Ovary (tissue), 9 donors: ENCODE results near the gene GNG14. TPM values are rescaled to one million over a fixed set of nuclear protein-coding genes. Genes with fewer than 3 reads are reported as not detected.
"Not testable (repeated sequence)": the region's sequence is repeated elsewhere in the genome, so short reads cannot be mapped to it uniquely, and the experiment has no call there.

ENCODE experiments used
- DNase-seq, 5 donors: peaks; one replicate each; pipeline ENCODE4 v3.0.0-alpha.2; 2019 to 2020
- H3K27ac ChIP-seq, 2 donors: fragments of 200-600 bp; one replicate each; pipeline versions ENCODE4 v1.5.1 to v1.8.0; 2019 to 2022
- H3K27me3 ChIP-seq: fragments of 200-600 bp; one replicate; pipeline ENCODE4 v1.8.0; 2022
- H3K36me3 ChIP-seq: fragments of 200-600 bp; sonication (generic); one replicate; pipeline ENCODE4 v1.5.1; 2019
- H3K4me1 ChIP-seq: one replicate; pipeline ENCODE4 v1.8.1; 2013; ENCODE audit warnings: mild to moderate bottlenecking, moderate library complexity; ENCODE audit not compliant: insufficient read depth
- H3K4me3 ChIP-seq: fragments of 200-600 bp; sonication (generic); one replicate; pipeline ENCODE4 v1.5.1; 2017
- H3K9me3 ChIP-seq, 2 donors: fragments of 200-600 bp in 1 of 2; sonication (generic) in 1 of 2; one replicate each; pipeline versions ENCODE4 v1.5.1 to v1.8.1; 2013 to 2019; ENCODE audit warnings: mild to moderate bottlenecking in 1 of 2, moderate library complexity in 1 of 2
- CTCF ChIP-seq, 3 donors: fragments of 450-650 bp in 2 of 3; fragments of 200-600 bp in 1 of 3; IDR thresholded peaks; one replicate each; pipeline versions ENCODE4 v1.5.1 to v1.8.0; 2016 to 2022; ENCODE audit warnings: antibody characterized with exemption in 3 of 3, mild to moderate bottlenecking in 1 of 3
- EP300 ChIP-seq: sonication (generic); formaldehyde crosslinking; IDR thresholded peaks from one replicate; pipeline ENCODE4 v1.6.1; 2017; ENCODE audit warnings: antibody characterized with exemption
- POLR2A ChIP-seq: fragments of 450-650 bp; IDR thresholded peaks from one replicate; pipeline ENCODE4 v1.6.1; 2017; ENCODE audit warnings: antibody characterized with exemption, mild to moderate bottlenecking, moderate library complexity
- WGBS, 3 donors: extraction: QIAGEN DNeasy Blood & Tissue Kit in 1 of 3; methylation state at CpG; one replicate each; pipeline versions ENCODE4 v1.1.5 to v1.1.7; 2013 to 2017; 5-methylcytosine and 5-hydroxymethylcytosine counted together
- intact Hi-C, 4 donors: fragments of 100-400 bp; cut with DNase I; formaldehyde crosslinking; loops; one replicate each; pipeline versions ENCODE4 v1.11.0 to v1.15.1; 2022 to 2023
- polyA plus RNA-seq, 2 donors: library from polyadenylated mRNA; stranded (reverse); fragments of 200-250 nt in 1 of 2; fragments of 350-450 nt in 1 of 2; fragmentation: Illumina TruSeq in 1 of 2; extraction: RNeasy Lipid Tissue Mini Kit (QIAGEN cat#74804) in 1 of 2; gene quantifications; one replicate each; pipeline ENCODE4 v1.2.3, GENCODE V29; 2013 to 2014
- total RNA-seq, 7 donors: library from RNA; depleted of rRNA in 2 of 7; stranded (reverse); fragments of >200 nt in 2 of 7; fragmentation: NEBNext Ultra II Directional in 3 of 7; extraction: Animal tissue kit (Norgen Biotek cat#: 25700) in 3 of 7; gene quantifications; one replicate each; pipeline versions ENCODE4 v1.1.0 to v1.2.4, GENCODE V29; 2016 to 2023
- donor health status: DM: no; HTN: no; CAD: no; lungs with moderate emphysema.
- donor health status: DM: no; HTN: no; CAD: no.
- donor health status: Bipolar disorder and iron deficiency.
- donor health status: DM: yes; HTN: yes; CAD: no.
- donor health status: DM: no; HTN: no; CAD: no.
- donor health status: DM: yes; HTN: yes; CAD: no.

The GNG14 gene
- total and polyA plus RNA-seq, 9 donors, result not detected

- Histone ChIP-seq H3K27me3 (no peaks in the 10 kb centered on the region), H3K36me3 (no peaks in the 10 kb centered on the region), H3K4me3 (no peak overlapping the region), H3K4me1 (peaks cover 2% of the 10 kb centered on the region), H3K27ac (no peak overlapping the region), H3K9me3 (no peaks in the 10 kb centered on the region)
- WGBS, 3 donors, result 90 to 93% (median 93%) methylated on average over 10 of the region's 10 CpGs
- TF ChIP-seq CTCF (IDR thresholded peaks at IDR 0.05) (no peak), EP300 (no peak), POLR2A (no peak)
- intact Hi-C loops, result loop anchor here in 1 of 4 donors (10.0 kb wide), 1 partner anchor 101 kb away; no protein-coding TSS in a partner anchor
- DNase-seq, result peak in 1 of 5 donors; percentile 19
These were observed 12.4 kb upstream of the GNG14 start for GRCh38 chr19:12675399-12675798.

GRCh38 chr19:12675940-12676339 lies 11.9 kb upstream of the GNG14 start:
- Histone ChIP-seq H3K27ac (no peak overlapping the region), H3K36me3 (no peaks in the 10 kb centered on the region), H3K4me3 (no peak overlapping the region), H3K4me1 (no peaks in the 10 kb centered on the region), H3K9me3 (no peaks in the 10 kb centered on the region), H3K27me3 (no peaks in the 10 kb centered on the region)
- WGBS, 3 donors, result 80 to 83% (median 81%) methylated on average over 15 of the region's 15 CpGs
- intact Hi-C loops, result loop anchor here in 1 of 4 donors (10.0 kb wide), 1 partner anchor 101 kb away; no protein-coding TSS in a partner anchor
- TF ChIP-seq CTCF (IDR thresholded peaks at IDR 0.05) (no peak), EP300 (no peak)
- DNase-seq, result peak in 1 of 5 donors; percentile 26

GRCh38 chr19:12676384-12676792 lies 11.4 kb upstream of the GNG14 start:
- Histone ChIP-seq H3K36me3 (no peaks in the 10 kb centered on the region), H3K9me3 (no peaks in the 10 kb centered on the region), H3K27ac (no peak overlapping the region), H3K4me1 (no peaks in the 10 kb centered on the region), H3K4me3 (no peak overlapping the region), H3K27me3 (no peaks in the 10 kb centered on the region)
- TF ChIP-seq CTCF (IDR thresholded peaks at IDR 0.05), result peak; percentile 60 to 81 (median 70)
- no peak for TF ChIP-seq POLR2A
- TF ChIP-seq EP300, result no peak
- intact Hi-C loops, result loop anchor here in 1 of 4 donors (10.0 kb wide), 1 partner anchor 102 kb away; no protein-coding TSS in a partner anchor
- DNase-seq, result peak; percentile 70 to 86 (median 80)
- 19 to 28% (median 26%) methylated on average over 4 of the region's 4 CpGs for WGBS, 3 donors

GRCh38 chr19:12676928-12677327 lies 10.9 kb upstream of the GNG14 start:
- Histone ChIP-seq H3K27ac (no peak overlapping the region), H3K36me3 (no peaks in the 10 kb centered on the region), H3K4me1 (no peaks in the 10 kb centered on the region), H3K9me3 (no peaks in the 10 kb centered on the region), H3K27me3 (no peaks in the 10 kb centered on the region), H3K4me3 (no peak overlapping the region)
- WGBS, 3 donors, result 80 to 86% (median 86%) methylated on average over 12 of the region's 12 CpGs
- intact Hi-C loops, result loop anchor here in 1 of 4 donors (10.0 kb wide), 1 partner anchor 102 kb away; no protein-coding TSS in a partner anchor
- TF ChIP-seq POLR2A (no peak), CTCF (IDR thresholded peaks at IDR 0.05) (no peak), EP300 (no peak)
- DNase-seq, result peak in 1 of 5 donors; percentile 31

GRCh38 chr19:12678039-12678438 lies 9.8 kb upstream of the GNG14 start:
- not testable (repeated sequence) for H3K9me3 ChIP-seq, H3K4me3 ChIP-seq, H3K36me3 ChIP-seq, DNase-seq, H3K27me3 ChIP-seq, H3K4me1 ChIP-seq, H3K27ac ChIP-seq
- 91 to 94% (median 93%) methylated on average over 5 of the region's 5 CpGs for WGBS, 3 donors
- intact Hi-C loops, result loop anchor here in 1 of 4 donors (10.0 kb wide), 1 partner anchor 103 kb away; no protein-coding TSS in a partner anchor
